Measurements from ENCODE around the gene GATD1.
A peak's percentile ranks its signal among the peaks of the same experiment; 100 is the strongest.

GATD1 gene

DNA sequence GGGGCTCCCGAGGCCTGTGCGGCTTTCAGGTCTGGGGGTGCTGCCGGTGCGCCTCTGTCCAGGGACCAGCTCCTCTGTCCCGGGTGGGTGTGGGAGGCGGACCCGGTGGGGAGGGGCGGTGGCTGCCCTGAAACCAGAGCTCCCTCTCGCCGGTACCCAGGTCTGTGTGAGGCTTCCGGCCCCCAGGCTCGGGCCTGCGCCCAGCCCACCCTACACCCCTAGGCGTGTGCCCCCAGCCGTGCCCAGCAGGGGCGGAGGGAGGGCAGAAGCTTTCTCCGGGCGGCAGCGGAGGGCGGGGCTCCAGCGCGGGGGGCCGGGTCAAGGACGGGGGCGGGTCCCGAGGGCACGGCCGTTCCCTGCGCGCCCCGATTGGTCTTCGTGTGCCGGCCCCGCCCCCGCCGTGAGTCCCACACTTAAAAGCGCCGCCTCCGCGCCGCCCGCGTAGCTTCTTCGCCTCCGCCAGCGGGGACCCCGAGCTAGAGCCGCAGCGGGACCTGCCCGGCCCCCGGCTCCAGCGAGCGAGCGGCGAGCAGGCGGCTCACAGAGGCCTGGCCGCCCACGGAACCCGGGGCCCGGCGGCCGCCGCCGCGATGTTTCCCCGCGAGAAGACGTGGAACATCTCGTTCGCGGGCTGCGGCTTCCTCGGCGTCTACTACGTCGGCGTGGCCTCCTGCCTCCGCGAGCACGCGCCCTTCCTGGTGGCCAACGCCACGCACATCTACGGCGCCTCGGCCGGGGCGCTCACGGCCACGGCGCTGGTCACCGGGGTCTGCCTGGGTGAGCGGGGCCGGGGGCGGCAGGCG lies 42.0 kb upstream of the GATD1 start:
- H3K36me3 ChIP-seq (ENCODE audit: insufficient read depth): no peaks in the 10 kb centered on the region
- peak overlapping the region; percentile 81 for H3K4me2 ChIP-seq
- H2AFZ ChIP-seq (ENCODE audit: low read depth): peak overlapping the region; percentile 47; the same call in 1 of the 2 replicates
- H3K9ac ChIP-seq: peak overlapping the region; percentile 66
- TF ChIP-seq, protein P1, sequence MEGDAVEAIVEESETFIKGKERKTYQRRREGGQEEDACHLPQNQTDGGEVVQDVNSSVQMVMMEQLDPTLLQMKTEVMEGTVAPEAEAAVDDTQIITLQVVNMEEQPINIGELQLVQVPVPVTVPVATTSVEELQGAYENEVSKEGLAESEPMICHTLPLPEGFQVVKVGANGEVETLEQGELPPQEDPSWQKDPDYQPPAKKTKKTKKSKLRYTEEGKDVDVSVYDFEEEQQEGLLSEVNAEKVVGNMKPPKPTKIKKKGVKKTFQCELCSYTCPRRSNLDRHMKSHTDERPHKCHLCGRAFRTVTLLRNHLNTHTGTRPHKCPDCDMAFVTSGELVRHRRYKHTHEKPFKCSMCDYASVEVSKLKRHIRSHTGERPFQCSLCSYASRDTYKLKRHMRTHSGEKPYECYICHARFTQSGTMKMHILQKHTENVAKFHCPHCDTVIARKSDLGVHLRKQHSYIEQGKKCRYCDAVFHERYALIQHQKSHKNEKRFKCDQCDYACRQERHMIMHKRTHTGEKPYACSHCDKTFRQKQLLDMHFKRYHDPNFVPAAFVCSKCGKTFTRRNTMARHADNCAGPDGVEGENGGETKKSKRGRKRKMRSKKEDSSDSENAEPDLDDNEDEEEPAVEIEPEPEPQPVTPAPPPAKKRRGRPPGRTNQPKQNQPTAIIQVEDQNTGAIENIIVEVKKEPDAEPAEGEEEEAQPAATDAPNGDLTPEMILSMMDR (conservative IDR thresholded peaks at IDR 0.05; ENCODE audit: low read depth, low read length): no peak
- peak overlapping the region; percentile 51 for H3K27ac ChIP-seq
- H3K27me3 ChIP-seq (ENCODE audit: insufficient read depth, low read depth): no peaks in the 10 kb centered on the region
- H3K4me3 ChIP-seq (IDR thresholded peaks at IDR 0.05; ENCODE audit: insufficient read depth, low read depth, low read length): no peak overlapping the region
- H3K4me1 ChIP-seq (ENCODE audit: low read depth, poor library complexity, severe bottlenecking): peaks cover 9% of the 10 kb centered on the region
- H4K20me1 ChIP-seq (ENCODE audit: insufficient read depth): no peaks in the 10 kb centered on the region
- no peaks in the 10 kb centered on the region; the same call in 1 of the 2 replicates for H3K79me2 ChIP-seq (ENCODE audit: insufficient read depth, low read depth)

DNA sequence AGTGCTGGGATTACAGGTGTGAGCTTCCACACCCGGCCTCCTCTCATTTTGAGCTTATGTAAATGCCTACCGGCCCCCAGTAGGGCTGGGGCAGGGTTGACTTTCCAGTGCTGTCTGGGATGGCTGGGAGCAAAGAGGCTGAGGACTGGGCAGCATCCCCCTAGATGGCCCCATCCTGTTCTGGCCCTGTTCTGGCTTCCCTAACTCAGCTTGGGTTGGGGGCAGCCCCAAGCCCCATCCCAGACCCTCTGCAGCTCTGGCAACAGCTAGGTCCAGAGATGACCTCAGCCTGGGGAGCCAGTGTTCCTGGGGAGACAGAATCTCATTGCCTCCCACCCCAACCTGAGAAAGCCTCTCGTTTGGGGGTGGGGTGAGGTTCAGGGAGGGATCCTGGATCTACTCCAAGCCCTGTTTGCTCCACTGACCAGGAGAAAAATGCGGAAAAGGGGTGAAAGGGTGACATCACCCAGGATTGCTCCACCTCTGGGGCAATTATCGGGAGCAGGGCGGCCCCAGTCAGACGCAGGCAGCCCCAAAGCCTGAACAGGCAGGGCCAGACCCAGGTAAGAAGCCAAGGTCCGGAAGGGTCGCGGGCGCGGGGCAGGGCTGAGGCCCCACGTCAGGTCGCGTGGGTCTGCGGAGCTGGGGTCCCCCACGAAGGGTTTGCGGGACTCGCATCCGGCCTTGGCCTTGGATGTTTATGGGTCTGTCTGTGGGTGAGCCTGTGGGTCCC lies 41.3 kb upstream of the GATD1 start, which contains the start of gene PNPLA2:
TSS of gene PNPLA2 (plus strand) at position 519 of the 733 bp plus-strand sequence. CDS start 805 bp downstream, outside the sequence.
- Histone ChIP-seq H3K79me2 (ENCODE audit: insufficient read depth, low read depth) (no peaks in the 10 kb centered on the region; the same call in 1 of the 2 replicates), H3K36me3 (ENCODE audit: insufficient read depth) (no peaks in the 10 kb centered on the region), H4K20me1 (ENCODE audit: insufficient read depth) (no peaks in the 10 kb centered on the region), H3K27me3 (ENCODE audit: insufficient read depth, low read depth) (no peaks in the 10 kb centered on the region), H3K4me2 (peak within 1 kb of the TSS; percentile 81), H3K4me1 (ENCODE audit: low read depth, poor library complexity, severe bottlenecking) (peaks cover 9% of the 10 kb centered on the region), H3K9ac (peak within 1 kb of the TSS; percentile 66), H3K4me3 (IDR thresholded peaks at IDR 0.05; ENCODE audit: insufficient read depth, low read depth, low read length) (no peak within 1 kb of the TSS), H3K27ac (peak within 1 kb of the TSS; percentile 51), H2AFZ (ENCODE audit: low read depth) (peak within 1 kb of the TSS; percentile 47; the same call in 1 of the 2 replicates)
- TF ChIP-seq, protein P1 (conservative IDR thresholded peaks at IDR 0.05; ENCODE audit: low read depth, low read length): no peak

DNA sequence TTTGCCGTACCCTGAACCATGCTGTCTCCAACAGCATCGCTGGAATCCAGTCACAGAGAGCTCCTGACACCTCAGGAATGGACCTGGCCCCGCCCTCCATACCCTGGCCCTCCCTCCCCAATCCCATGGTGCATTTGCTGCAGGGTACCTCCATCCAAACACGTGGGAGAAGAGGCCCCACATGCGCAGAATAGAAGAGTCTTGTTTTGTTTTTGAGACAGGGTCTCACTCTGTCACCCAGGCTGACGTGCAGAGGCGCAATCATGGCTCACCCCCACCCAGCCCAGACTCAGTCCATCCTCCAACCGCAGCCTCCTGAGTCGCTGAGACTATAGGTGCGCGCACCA lies 39.1 kb upstream of the GATD1 start:
- H3K79me2 ChIP-seq (ENCODE audit: insufficient read depth, low read depth): peaks cover 8% of the 10 kb centered on the region
- no peak overlapping the region for H3K4me3 ChIP-seq (IDR thresholded peaks at IDR 0.05; ENCODE audit: insufficient read depth, low read depth, low read length)
- H3K36me3 ChIP-seq (ENCODE audit: insufficient read depth): peaks cover 6% of the 10 kb centered on the region; the same call in 1 of the 2 replicates
- H3K4me1 ChIP-seq (ENCODE audit: low read depth, poor library complexity, severe bottlenecking): peaks cover 15% of the 10 kb centered on the region
- H3K27me3 ChIP-seq (ENCODE audit: insufficient read depth, low read depth): no peaks in the 10 kb centered on the region
- no peak overlapping the region for H3K4me2 ChIP-seq
- no peak overlapping the region for H2AFZ ChIP-seq (ENCODE audit: low read depth)
- TF ChIP-seq, protein P1 (conservative IDR thresholded peaks at IDR 0.05; ENCODE audit: low read depth, low read length): no peak
- H4K20me1 ChIP-seq (ENCODE audit: insufficient read depth): no peaks in the 10 kb centered on the region
- no peak overlapping the region for H3K27ac ChIP-seq
- H3K9ac ChIP-seq: no peak overlapping the region

DNA sequence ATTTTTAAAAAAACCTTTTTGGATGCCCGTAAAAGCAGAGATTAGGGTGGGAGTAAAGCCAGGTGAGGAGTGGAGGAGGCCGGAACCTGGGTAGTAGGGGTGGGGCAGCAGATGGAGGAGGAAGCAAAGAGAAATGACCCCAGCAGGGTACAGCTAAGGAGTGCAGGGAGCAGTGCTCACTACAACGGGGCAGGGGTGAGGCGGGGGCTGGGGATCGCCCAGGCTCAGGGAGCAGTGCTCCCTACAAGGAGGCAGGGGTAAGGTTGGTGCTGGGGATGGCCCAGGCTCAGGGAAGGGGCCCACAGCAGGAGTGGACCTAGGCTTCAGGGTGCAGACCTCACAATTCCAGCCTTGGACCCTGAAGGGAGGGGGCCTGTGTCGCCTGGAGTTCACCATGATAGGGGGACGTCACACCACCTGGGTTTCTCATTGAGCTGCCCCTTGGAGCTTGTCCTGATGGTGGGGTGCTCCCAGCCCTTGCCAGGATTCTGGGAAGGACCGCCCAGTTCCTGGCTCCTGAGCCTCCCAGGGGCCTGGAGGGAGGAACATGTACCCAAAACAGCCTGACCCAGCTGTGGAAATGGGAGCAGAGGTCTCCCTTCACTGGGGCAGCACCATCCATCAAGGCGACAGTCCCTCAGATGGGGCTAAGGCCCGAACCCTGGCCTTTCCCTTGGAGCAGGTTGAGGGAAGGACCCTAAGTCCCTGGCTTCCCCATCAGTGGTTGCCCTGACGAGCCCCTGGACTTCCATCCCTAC lies 38.6 kb upstream of the GATD1 start:
- Histone ChIP-seq H3K36me3 (ENCODE audit: insufficient read depth) (peaks cover 6% of the 10 kb centered on the region; the same call in 1 of the 2 replicates), H3K27me3 (ENCODE audit: insufficient read depth, low read depth) (no peaks in the 10 kb centered on the region), H3K4me2 (no peak overlapping the region), H3K27ac (no peak overlapping the region), H3K4me3 (IDR thresholded peaks at IDR 0.05; ENCODE audit: insufficient read depth, low read depth, low read length) (no peak overlapping the region), H2AFZ (ENCODE audit: low read depth) (no peak overlapping the region), H4K20me1 (ENCODE audit: insufficient read depth) (no peaks in the 10 kb centered on the region), H3K79me2 (ENCODE audit: insufficient read depth, low read depth) (peaks cover 13% of the 10 kb centered on the region), H3K9ac (no peak overlapping the region), H3K4me1 (ENCODE audit: low read depth, poor library complexity, severe bottlenecking) (peaks cover 17% of the 10 kb centered on the region)
- TF ChIP-seq, protein P1 (conservative IDR thresholded peaks at IDR 0.05; ENCODE audit: low read depth, low read length): no peak
